HFF-Myc (cell line): ENCODE data around the gene IL10.

Experiments used
- DNase-seq: peaks from one replicate; pipeline ENCODE4 v3.0.0-alpha.2; 2011; ENCODE audit warnings: low read depth; ENCODE audit errors: extremely low read depth
- H3K4me3 ChIP-seq: replicated peaks from 2 replicates; pipeline ENCODE4 v1.5.1; 2011; ENCODE audit warnings: low read depth, mild to moderate bottlenecking, control low read depth, low read length
- CTCF ChIP-seq: IDR thresholded peaks from 2 replicates; pipeline ENCODE4 v1.5.1; 2012; ENCODE audit warnings: mild to moderate bottlenecking, low read depth, low read length, control low read depth; ENCODE audit errors: missing control alignments

Gene IL10

GRCh38 chr1:206808615-206809014, 36.3 kb upstream of the IL10 start:
- peak; percentile 48 for TF ChIP-seq CTCF
- H3K4me3 ChIP-seq = no peak overlapping the region
- DNase-seq = no peak

DNA sequence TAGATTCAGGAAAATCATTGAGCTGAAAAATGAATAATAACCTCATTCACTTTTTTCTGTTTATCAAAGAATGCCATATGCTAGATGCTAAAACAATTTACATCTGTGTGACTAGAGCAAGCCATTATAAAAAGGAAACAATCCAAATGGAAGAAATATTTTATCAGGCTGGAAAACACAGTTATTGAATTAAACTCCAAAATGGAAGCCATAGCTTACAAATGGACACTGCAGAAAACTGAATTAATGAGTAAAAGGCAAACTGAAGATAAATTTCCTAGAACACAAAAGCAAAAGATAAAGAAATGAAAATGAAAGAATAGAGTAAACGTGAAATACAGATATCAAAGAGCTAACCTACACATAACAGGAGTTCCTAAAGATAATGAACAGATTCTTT, 33.1 kb upstream of the IL10 start:
- no peak overlapping the region for H3K4me3 ChIP-seq
- DNase-seq = no peak
- TF ChIP-seq CTCF = no peak

GRCh38 chr1:206804156-206804737, 32.0 kb upstream of the IL10 start:
- no peak overlapping the region for H3K4me3 ChIP-seq
- DNase-seq = no peak
- no peak for TF ChIP-seq CTCF

DNA sequence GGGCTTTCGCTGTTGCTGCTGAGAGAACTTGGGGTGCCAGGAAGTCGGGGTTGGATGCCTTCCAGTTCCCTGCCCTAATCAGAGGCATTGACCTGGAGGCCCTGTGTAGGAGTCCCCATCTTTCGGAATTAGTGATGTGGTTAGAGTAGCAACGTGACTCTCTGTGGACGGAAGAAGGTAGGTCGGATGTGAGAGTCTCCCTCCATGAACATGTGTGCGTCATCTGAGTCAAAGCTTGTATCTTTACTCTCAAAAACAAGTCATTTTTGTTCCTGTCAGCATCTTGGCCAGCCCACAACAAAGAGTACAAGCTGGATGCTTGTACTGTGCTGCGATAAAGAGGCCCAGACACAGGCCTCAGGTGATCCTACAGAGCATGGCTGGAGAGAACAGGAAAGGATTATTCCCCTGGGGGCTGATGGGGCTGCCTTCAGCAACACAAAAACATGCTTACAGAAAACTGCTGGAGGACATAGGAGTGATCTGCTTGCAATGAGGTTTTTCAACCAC, 31.0 kb upstream of the IL10 start:
- no peak for DNase-seq
- TF ChIP-seq CTCF = no peak
- H3K4me3 ChIP-seq = no peak overlapping the region

DNA sequence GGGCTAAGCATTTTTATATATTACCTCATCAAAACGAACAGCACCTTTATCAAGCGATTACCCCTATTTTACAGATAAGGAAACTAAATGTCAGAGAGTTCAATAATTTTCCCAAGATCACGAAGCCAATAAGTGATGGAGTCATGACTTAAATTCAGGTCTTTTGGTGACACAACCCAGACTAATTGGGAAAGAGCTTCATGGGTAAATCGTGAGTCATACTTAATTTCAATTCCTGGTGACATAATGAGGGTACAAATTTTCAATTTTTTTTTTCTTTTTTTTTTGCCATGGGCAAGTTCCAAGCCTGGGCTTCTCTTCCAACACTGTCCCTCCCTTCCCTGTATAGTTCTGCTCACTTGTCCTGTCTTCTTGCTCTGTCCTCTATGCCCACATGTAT, 30.1 kb upstream of the IL10 start:
- H3K4me3 ChIP-seq = no peak overlapping the region
- no peak for TF ChIP-seq CTCF
- no peak for DNase-seq

GRCh38 chr1:206801467-206801866, 29.2 kb upstream of the IL10 start:
- no peak overlapping the region for H3K4me3 ChIP-seq
- TF ChIP-seq CTCF = no peak
- DNase-seq = no peak

DNA sequence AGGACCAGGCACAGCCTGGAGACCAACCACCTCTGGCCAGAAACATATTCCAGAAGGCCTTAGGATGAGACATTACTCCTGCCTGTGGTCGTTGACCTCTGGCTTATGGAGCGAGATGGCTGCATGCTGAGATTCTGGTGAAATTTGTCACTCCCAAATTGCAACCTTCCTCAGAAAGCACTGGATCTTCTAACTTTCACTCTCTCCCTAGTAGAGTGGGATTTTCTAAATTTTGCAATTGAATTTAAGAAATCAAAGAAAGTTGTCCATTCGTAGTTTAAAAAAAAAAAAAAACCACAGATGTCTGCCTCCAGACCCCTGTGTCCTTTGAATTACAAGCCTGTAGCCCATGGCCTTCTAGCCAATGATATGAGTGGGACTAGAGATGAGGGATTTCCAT, 28.6 kb upstream of the IL10 start:
- no peak for DNase-seq
- no peak for TF ChIP-seq CTCF
- no peak overlapping the region for H3K4me3 ChIP-seq
